GM18505 (cell line): ENCODE results near the gene WDR70.

Source experiments
- ATAC-seq: cut with Tn5 transposase; IDR thresholded peaks from one replicate; pipeline ENCODE4 v1.9.1; 2021; ENCODE audit not compliant: unreplicated experiment
- POLR2A ChIP-seq: IDR thresholded peaks from 4 replicates; pipeline ENCODE4 v1.6.1; 2011; ENCODE audit warnings: borderline replicate concordance; ENCODE audit not compliant: insufficient read depth, insufficient read length; ENCODE audit errors: extremely low read depth

Gene WDR70

DNA sequence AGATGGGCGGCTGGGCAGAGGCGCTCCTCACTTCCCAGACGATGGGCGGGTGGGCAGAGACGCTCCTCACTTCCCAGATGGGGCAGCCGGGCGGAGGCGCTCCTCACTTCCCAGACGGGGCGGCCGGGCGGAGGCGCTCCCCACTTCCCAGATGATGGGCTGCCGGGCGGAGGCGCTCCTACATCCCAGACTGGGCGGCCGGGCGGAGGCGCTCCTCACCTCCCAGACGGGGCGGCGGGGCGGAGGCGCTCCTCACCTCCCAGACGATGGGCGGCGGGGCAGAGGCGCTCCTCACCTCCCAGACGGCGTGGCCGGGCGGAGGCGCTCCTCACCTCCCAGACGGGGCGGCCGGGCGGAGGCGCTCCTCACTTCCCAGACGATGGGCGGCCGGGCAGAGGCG is 140.2 kb downstream of the WDR70 start:
- TF ChIP-seq POLR2A = no peak
- ATAC-seq = no peak

DNA sequence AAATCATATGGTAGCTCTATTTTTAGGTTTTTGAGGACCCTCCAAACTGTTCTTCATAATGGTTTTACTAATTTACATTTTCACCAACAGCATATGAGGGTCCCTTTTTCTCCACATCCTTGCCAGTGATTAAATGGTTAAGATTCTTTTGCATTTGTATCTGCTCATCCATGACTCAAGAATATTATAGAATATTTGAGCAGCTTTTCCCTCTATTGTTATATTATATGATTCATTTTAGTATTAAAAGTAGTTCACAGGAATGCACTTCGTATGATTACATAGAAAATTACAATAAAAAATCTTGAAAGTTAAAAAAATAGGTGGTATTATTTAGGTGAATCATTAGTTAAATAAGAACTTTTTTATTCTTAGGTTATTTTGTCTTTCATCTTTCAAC is 140.7 kb downstream of the WDR70 start:
- no peak for ATAC-seq
- TF ChIP-seq POLR2A = no peak

DNA sequence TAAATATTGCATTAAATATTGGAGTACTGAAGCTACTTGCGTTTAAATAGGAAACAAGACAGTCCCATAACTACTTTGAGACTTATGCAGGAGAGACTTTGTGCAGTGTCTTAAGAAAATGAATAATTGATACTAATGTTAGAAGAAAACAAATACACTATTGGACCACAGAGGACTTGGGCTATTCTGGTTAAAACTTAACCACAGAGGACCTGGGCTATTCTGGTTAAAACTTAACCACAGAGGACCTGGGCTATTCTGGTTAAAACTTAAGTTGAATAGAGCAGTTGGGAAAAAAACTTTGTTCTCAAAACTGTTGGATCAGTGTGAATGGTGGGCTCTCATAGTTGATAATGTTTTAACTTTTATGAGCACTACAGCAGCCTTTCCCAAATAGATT is 141.7 kb downstream of the WDR70 start:
- no peak for ATAC-seq
- no peak for TF ChIP-seq POLR2A

DNA sequence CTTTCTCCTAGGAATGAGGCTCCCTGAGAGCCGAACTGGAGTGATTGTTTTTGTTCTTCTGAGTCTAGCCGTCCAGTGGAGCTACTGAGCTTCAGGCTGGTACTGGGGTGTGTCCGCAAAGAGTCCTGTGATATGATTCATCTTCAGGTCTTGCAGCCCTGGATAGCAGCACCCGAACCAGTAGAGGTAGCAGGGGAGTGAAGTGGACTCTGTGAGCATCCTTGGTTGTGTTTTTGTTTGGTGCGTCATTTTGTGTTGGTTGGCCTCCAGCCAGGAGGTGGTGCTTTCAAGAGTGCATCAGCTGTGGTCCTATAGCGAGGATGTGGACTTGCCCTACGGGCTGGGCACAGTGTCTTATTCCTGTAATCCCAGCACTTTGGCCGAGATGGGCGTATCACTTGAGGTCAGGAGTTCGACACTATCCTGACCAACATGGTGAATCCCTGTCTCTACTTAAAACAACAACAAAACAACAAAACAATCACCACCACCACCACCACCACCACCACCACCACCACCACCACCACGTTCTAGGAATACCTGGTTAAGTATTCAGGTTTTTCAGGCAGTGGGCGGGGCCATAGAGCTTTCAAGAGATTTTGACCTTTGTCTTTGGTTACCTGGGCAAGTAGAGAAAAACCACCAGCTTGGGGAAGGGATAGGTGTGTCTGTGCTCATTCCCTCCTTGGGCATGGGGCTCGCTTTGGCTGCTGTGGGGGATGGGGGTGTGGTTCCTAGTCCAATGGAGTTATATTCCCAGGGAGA is 154.0 kb downstream of the WDR70 start:
- no peak for TF ChIP-seq POLR2A
- no peak for ATAC-seq

DNA sequence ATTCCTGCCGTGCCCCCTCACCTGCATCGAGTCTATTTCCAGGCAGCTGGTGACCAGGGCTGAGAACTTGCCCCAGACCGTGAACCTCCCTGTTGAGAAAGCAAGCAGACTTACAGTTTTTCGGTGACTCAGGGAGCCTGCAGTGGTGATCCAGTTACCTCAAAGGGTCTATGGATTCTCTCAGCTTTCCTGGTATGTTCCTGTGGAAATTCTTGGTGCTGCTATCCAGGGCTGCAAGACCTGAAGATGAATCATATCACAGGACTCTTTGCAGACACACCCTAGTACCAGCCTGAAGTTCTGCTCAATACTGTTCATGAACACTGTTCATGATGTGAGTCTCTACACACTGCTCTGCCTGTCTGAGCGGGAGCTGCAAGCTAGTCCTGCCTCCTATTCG is 154.7 kb downstream of the WDR70 start:
- ATAC-seq = no peak
- TF ChIP-seq POLR2A = no peak

DNA sequence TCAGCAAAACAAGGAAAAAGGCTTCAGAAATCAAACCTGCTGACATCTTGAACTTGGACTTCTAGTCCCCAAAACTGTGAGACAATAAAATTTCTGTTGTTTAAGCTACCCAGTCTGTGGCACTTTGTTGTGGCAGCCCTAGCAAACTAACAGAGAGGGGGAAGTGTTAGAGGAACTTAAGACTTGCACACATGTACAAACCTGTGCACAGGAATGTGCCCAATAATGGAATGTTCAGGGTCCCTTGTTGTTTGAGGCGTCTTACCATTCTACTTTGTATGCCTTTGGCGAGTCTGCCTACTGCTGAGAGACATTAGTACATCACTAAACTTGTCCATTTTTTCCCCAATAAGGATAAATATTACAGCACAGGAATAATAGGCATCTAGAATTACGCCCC is 160.3 kb downstream of the WDR70 start:
- ATAC-seq = no peak
- TF ChIP-seq POLR2A = no peak

DNA sequence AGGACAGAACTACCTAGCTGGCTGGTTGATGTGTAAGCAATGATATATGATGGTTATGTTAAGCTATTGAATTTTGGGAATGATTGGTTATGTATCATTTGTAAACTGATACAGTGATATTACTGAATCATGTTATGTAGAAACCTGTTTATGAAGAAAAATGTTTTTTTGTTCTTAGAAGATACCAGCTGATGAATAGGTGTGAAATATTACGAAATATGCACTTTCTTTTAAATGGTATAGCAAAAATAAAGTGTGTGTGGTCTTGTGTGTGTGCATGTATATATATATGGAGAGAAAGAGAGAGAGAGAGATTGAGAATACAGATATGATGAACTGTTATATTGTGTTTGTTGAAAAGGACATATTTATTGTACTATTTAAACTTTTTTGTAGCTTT is 164.1 kb downstream of the WDR70 start:
- TF ChIP-seq POLR2A = no peak
- no peak for ATAC-seq

DNA sequence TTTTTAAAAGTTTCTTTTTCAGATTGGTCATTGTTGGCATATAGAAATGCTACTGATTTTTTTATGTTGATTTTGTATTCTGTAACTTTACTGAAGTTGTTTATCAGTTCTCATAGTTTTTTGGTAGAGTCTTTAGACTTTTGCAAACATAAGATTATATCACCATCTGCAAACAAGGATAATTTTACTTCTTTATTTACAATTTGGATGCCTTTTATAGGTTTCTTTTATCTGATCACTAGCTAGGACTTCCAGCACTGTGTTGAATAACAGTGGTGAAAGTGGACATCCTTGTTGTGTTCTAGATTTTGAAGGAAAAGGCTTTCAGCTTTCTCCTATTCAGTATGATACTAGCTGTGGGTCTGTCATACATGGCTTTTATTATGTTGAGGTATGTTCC is 170.3 kb downstream of the WDR70 start:
- no peak for ATAC-seq
- TF ChIP-seq POLR2A = no peak

DNA sequence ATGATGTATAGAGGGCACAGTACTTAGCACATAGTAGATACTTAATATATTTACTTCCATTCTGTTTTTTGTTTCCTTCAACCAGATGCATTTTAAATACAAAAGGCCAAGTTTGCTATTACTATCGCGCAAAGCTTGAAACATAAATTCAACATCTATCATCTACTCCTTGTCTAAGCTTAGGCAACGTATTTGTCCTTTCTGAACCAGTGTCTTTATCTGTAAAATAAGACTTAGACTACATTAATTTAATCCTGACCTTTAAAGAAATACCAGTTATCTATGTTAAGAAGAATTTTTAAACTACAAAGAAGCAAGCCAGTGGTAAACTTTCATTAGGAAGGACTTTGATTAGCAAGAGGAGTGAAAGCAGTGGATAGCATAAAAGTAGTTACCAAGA is 173.0 kb downstream of the WDR70 start:
- no peak for TF ChIP-seq POLR2A
- no peak for ATAC-seq

DNA sequence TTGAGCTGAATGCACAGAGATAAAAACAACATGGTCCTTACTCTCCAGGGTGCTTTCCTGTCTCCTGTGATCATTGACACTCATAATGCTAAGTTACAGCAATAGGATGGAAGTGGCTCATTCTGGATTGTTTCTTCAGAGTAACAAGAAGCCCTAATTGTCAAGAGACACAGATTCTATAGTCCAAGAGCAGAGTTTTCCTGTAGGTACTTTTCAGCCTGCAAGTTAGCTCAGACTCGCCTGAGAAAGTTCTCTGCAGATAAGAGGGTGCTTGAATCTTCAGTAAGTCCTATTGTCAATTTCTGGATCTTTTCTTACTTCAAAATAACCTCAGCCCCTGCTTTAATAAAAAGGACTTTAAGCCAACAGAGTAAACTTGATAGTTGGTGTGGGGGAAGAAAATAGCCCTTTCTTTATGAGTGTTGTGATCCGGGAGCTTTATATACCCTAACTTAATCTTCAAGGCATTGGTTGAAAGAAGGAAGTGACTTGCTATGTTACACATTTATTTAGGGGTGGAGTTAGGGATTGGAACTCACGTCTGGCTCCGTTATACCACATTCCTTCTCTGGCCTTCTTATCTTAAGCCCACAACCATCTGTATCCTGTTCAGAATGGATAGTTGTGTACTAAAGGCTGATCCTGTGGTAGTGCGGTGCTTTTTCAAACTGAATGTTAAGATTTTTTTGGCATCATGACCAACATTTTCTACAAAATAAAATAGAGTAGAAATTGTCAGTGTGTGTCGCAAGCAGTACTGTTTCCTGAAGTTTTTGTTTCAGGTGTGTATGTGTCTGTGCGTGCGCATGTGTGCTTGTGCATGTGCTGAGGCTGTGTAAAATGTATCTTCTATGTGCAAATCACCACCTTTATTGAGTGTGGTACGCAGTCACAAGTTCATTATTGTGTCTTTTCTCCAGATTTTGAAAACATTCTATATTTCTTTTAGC is 173.9 kb downstream of the WDR70 start:
- TF ChIP-seq POLR2A = no peak
- ATAC-seq = no peak

DNA sequence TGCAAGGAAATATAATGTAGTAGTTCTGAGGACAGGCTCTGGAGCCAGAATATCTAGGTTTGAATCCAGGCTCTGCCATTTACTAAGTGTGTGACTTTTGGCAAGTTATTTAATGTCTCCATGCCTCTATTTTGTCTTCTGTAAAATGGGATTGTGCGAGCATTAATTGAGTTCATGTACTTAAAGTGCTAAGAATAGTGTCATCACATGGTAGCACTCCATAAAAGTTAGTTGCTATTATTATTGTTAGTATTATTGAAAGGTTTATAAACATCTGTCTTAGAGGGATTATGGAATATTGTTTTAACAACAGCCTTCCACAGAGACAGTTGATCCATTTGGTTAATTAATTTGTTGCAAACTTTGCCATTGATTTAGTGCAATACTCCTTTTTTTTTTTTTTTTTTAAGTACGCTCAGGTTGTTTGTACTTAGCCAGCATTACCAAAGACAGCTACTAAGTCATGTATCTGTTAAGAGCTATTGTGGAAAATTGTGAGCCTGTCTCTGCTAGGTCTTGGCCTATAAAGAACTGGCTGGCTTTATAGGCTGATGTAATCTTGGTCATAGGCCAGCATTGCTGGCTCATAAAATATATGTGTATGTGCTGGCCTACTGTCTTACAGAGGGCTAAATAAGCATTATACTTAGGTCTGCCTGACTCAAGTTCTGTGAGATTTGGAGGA is 174.7 kb downstream of the WDR70 start:
- TF ChIP-seq POLR2A = no peak
- ATAC-seq = no peak

DNA sequence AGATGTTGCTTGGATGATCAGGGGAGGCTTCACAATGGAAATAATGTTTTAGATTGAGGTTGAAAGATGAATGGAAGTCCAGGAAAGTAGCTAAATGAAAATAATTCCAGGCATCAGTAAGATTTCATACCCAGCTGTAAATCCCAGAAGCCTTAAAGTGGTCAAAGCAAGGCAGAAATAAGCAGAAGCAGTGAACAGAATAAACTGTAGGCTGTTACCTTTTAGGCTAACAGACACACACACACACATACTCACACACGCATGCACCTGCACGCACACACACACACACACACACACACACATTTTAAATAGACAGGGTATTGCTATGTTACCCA is 175.3 kb downstream of the WDR70 start:
- TF ChIP-seq POLR2A = no peak
- no peak for ATAC-seq

DNA sequence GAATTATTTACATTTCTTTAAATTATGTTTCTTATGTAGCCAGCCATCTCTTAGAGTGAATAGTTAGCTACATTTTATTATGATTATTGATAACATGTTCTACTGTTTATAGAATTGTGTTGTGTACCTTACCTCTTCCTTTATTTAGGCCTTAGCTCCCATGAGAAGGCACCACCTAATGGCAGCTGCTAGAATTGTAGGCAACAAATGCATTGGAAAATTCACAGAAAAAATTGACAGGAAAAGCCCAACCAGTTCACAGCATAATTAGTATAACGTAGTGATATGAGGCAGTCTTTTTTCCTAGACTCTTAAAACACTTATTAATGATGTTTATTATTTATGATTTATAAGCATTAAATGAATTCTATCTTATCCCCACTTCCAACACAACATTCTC is 175.8 kb downstream of the WDR70 start:
- no peak for ATAC-seq

More for the DNA sequence above, 175.8 kb downstream of the WDR70 start:
- TF ChIP-seq POLR2A = no peak
